OCI-LY1 (cell line): Measurements from ENCODE around the gene CD33.

Experiments
- CTCF ChIP-seq: fragments of 200-600 bp; sonication (generic), shearing (Covaris generic); IDR thresholded peaks from 2 replicates; pipeline ENCODE4 v1.5.1; 2017; ENCODE audit warnings: mild to moderate bottlenecking, antibody characterized with exemption, low read length, moderate library complexity, mixed read lengths
- EZH2 ChIP-seq: fragments of 200-600 bp; sonication (generic), shearing (Covaris generic); IDR thresholded peaks from 2 replicates; pipeline ENCODE4 v1.8.0; 2017; ENCODE audit warnings: borderline replicate concordance, mixed run types, mild to moderate bottlenecking, antibody characterized with exemption, low read length, moderate library complexity, mixed read lengths

GRCh38 chr19:51194527-51195315 lies 30.2 kb upstream of the CD33 start:
- TF ChIP-seq CTCF (peak; percentile 23; the same call in 1 of the 2 replicates), EZH2 (no peak)
